Stimulated activated CD4-positive, alpha-beta T cell treated with anti-CD3 and anti-CD28 coated beads, Interleukin-4, amount 100 ng/mL, for 1 hour (primary cell): ENCODE measurements around the gene DTNBP1.

Source experiments
- DNase-seq: peaks from one replicate; pipeline ENCODE4 v3.0.0-alpha.2; 2020

DTNBP1 gene

DNA sequence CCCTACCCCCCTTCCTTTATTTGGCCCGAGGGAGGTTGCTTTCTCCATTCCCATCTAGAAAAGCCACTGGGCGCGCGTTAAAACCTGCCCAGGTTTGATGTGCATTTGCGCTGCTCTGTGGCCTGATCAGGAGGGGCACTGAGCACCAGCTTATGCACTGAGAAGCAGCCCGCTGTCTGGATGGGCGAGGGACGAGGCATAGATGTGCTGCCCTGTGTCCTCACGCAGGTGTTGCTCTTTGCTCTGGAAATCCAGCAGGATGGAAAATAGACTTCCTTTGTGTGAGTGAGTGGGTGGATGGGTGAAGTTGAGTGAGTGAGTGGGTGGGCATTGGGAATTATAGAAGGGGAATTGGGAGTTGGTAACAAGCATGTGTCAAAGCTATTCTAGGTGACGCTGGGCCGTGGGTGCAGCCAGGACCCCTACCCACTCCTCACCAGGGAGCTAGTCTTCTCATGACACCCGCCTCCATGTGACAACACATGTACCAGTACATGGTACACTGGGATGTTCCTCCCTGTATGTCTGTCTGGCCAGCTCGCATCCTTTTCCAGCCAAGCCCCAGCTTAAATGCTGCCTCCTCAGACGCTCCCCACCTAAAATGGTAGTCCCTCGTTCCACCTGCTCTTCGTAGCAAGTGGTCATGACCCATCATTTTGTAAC is 162.6 kb downstream of the DTNBP1 start:
- no peak for DNase-seq

DNA sequence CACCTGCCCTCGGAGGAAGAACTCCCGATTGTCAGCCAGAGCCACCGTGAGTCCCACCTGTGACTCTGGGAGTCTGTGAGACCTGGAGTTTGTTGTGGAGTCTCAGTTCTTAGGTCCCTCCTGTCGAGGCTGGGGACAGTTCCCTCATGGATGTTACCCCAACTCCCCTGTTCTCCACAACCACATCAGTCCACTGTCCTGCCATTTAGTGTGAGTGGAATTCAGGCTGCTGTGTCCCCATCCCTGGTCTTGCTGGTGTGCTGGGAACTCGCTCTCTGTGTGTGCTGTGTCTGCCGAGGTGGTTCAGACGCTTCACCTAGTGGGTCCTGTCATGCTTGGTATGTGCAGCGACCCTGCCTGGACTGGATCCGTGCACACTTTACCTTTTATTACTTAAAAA is 163.2 kb downstream of the DTNBP1 start:
- no peak for DNase-seq

DNA sequence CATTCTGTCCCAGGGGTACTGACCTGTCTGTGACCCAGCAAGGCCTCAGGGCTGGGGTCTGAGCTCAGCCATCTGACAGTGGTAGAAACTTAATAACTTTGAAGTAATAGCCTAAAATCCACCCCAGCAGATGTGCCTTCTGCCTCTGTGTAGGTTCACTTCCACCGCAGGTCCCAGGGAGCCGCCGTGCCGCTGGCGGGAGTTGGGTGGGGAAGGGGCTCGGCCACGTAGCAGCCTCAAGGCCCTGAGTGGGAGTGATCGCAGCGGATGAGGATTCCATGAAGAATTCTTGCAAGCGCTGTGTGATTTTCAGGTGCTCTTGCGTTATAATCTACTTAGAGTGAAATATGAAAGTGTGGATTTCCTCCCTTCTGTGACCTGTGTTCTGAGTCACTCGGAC is 163.7 kb downstream of the DTNBP1 start:
- no peak for DNase-seq

DNA sequence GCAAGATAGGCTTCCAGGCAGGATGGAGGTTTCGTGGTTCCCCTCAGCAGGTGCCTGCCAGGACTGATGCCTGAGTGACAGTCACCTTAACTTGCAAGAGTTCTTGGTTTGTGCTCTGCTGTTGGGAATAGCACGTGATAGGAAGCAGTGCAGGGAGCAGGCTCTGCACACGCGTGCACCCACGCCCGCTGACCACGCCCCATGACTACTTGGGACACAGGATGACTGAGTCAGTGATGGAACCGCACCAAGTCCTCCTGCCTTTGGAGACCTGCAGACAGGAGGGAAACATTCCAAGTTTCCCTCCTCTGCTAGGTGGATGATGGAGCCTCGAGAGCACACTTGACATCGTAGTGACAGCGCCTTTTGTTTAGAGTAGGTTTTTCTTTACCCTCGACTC is 164.2 kb downstream of the DTNBP1 start:
- DNase-seq = no peak

DNA sequence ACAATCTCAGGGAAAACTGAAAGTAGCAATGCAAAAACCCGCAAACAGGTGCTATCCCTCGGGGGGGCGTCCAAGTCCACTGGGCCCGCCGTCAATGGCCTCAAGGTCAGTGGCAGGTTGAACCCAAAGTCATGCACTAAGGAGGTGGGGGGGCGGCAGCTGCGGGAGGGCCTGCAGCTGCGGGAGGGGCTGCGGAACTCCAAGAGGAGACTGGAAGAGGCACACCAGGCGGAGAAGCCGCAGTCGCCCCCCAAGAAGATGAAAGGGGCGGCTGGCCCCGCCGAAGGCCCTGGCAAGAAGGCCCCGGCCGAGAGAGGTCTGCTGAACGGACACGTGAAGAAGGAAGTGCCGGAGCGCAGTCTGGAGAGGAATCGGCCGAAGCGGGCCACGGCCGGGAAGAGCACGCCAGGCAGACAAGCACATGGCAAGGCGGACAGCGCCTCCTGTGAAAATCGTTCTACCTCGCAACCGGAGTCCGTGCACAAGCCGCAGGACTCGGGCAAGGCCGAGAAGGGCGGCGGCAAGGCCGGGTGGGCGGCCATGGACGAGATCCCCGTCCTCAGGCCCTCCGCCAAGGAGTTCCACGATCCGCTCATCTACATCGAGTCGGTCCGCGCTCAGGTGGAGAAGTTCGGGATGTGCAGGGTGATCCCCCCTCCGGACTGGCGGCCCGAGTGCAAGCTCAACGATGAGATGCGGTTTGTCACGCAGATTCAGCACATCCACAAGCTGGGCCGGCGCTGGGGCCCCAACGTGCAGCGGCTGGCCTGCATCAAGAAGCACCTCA is 166.3 kb downstream of the DTNBP1 start:
- no peak for DNase-seq

DNA sequence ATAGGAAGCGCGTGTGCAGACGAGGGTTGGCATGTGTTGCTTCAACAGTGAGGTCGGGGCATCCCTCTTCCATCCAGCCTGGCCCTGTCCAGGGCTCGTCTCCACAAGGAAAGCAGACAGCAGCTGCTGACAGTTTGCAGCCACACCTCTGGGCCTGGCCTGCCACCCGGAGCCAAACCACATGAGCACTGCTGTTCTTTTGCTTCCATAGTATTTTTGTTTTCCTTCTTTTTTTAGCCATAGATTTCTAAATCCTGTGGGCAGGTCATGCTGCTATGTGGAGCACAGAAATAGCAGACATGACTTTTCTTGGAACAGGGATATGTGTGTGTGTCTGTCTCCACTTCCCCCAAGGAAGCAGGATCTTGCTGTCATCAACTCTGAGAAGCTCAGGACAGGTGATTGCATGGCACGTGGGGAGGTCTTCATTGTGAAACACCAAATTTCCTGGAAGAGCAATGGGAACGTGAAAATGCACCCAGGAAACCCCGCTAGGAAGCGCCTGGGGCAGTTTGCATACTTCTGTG is 167.4 kb downstream of the DTNBP1 start:
- DNase-seq = no peak

DNA sequence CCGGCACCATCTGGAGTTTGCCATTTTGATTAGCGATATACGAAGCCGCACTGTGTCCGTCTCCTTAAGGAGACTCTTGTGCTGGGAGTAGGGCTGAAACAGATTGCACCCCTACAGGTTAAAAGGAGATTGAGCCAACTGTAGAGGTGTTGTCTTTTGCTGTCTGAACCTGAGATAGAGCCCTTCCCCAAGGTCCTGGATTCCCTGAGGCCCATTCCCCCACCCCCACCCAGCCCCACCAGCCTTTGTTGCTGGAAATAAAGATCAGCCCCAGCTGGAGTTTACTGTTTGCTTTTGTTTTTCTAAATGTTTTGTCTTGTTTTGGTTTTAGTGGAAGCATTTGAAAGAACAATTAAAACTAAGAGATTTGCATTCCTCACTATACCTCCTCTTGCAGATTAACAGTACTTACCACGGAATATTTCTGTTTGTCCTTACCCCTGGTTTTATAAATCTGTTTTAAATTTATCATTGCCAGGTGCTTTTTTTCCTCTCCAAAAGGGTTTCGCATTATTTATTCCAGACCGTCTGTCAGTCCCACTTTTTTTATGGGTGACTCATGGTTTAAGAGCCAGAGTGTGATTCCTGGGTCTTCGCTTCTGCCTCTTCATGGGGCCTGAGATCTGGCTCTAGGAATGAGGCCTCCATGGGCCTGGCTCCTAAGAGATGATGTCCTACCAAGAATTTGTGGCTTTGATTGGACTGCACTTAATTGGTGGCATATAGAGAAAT is 169.2 kb downstream of the DTNBP1 start:
- DNase-seq = no peak

DNA sequence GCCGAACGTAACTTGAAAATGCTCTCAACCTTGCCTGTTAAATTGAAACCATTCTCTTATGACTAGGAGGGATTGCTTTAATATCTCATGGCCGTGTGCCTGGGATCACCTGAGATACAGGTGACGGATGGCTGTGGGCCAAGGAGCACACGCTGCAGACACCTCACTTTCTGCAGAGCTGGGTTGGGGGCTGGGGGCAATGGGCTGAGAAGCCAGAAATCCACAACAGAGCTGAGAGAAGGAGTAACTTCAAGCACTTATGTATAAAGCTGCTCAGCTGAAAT is 170.9 kb downstream of the DTNBP1 start:
- DNase-seq = no peak

DNA sequence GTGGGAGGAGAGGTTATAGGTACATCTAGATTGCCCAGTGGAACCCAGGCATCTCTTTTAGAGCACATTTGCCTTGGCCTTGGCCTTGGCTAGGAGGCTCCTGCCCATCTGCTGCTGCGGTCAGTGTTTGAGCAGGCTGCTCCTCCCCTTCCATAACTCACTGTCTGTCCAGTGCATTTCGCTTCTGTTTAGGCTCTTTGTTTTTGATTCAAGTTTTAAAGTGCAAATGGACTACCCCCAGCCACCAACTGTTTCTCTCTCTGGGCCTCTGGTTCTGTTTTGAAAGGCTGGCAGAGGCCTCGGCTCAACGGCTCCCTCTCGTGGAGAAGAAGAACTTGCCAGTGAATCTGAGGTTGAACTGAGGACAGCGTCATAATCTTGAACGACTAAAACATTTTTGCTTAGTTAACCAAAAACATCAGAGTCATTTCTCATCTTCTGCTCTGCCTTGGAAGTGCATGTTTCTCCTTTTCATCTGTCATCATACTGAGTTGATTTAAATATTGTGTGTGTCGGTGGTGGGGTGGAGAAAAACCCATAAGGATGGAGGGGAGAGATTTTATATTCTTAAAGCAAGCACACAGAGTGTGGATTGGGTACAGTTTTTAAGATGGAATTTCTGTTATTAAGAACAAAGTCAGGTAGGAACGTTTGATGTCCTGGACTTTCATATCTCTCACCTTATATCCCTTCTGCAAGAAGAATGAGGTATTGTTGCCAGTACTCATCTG is 171.4 kb downstream of the DTNBP1 start:
- peak; percentile 74 for DNase-seq

DNA sequence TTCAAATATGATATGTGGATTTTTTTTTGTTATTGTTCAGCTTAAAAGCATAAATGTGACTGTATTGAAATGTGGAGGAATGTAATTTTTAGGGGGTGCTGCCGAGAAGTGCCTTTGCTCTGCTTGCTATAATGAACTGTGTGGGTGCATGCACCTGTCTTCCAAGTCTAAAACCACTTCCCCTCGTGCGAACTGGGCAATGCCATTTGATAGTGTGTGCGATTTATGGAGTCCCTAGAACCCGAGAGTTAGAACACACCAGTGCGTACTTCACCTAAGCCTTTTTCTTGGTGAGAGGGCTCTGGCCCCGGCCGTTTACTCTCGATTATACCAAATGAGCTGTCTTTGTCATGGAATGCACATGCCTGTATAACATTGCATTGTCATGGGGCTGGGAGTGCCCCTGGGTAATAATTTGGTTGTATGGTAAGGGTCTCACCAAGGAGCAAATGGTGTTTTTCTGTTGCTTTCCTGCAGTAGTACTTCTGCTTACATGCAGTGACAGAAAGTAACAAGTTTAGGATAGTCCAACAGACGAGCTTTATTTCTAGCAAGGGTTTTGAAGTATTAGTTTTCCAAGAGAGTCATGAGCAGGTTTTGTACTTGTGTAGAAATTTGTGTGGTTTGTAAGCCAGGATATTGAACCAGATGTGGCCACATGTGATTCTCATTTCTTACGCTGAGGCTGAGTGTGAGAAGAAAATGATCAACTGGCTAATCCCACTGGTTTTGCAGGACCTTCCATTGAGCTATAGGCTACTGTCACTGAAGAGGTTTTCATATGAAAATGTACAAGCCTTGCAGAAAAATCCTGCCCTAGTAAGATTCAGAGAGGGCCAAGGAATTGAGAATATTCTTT is 172.4 kb downstream of the DTNBP1 start:
- DNase-seq = no peak

DNA sequence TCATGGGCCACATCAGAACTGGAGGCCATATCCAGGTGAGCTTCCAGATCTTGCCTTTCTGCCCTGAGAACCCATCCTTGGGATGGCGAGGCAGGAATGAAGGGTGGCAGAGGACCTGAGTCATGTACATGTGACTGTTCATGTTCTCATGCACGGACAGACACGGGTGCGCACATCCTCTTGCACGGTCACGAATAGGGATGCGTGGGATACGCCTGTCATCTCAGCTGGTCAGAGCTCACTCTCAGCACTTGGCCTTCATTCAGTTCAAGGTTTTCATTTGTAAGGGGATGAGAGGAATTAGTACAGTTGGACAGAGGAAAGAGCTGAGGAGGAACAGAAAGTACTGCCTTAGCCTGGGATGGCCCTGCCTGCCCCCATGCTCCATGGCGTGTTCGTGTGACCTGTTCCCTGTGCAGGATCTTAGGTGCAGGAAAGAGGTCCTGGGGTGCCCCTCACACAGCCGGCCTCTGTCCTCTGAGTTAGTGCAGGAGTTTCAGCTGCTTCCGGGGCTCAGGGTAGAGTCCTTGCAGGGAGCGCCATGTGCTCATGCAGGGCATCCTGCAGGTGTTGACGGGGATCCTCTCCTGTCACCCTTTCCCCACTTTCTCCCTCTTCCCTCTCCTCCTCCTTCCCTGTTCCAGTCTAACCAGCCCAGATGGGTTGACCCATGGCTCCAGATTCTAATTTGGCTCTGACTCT is 173.4 kb downstream of the DTNBP1 start:
- DNase-seq = no peak

DNA sequence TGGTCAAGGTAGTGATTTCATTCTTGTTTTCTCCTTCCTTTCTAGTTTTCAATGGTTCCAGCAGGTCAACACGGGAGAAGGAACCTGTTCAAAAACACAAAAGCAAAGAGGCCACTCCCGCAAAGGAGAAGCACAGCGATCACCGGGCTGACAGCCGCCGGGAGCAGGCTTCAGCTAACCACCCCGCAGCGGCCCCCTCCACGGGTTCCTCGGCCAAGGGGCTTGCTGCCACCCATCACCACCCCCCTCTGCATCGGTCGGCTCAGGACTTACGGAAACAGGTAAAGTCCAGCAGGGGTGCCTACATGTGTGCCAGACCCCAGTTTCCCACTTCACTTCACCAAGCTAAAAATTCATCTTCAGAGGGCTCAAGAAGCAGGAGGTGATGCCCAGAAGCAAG is 175.6 kb downstream of the DTNBP1 start:
- DNase-seq = no peak

DNA sequence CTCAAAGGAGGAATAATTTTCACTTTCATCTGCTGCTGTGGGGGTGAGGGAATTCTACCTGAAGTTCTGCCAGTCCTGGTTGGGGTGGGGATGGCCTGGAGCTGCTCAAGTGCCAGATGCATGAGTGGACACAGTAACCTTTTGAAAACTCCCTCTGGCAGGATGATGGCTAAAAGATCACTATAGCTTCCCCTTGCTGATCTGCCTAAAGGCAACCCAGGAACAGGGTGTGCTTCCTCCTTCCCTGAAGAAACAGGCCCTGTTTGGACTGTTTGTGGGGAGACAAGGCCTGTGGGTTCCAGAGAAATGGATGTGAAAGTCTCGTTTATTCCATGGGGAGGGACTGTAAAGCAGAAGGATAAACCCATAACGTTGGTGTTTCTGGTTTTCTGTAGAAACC is 176.9 kb downstream of the DTNBP1 start:
- DNase-seq = no peak

DNA sequence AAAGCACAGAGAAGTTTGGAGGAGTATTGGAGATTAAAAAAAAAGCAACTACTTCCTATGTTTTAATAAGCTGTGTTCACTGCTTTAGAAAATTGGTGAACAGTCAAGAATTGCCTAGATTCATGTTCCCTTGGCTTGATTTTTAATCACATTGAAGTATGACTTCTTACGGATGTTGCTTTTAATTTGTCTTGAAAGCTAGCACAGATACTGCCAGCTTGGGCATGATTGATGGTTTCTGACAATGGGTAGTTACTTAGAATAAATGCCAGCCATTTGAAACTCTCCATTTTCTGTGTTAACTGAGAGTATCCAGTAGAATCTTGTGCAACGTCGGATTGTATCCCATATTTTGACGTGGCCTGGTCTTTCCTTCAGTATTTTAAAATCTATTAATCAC is 178.0 kb downstream of the DTNBP1 start:
- no peak for DNase-seq

DNA sequence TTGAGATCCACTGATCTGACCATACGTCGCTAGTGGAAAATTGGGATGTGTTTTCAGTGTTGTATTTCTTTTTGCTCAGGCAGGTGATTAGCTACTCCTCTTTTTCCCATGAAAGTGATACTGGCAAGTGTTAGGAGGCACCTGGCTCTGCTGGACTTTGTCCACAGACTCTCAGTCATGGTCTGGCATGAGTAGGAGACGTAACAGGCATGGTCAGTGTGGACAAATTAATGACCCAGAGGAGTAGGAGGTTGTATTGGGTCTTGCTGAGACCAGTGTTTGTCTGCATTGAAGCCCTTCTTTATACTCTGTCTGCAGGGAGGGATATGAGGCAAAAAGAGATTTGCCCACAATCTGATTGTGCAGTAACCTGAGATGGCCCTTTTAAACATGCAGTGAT is 178.7 kb downstream of the DTNBP1 start:
- no peak for DNase-seq

DNA sequence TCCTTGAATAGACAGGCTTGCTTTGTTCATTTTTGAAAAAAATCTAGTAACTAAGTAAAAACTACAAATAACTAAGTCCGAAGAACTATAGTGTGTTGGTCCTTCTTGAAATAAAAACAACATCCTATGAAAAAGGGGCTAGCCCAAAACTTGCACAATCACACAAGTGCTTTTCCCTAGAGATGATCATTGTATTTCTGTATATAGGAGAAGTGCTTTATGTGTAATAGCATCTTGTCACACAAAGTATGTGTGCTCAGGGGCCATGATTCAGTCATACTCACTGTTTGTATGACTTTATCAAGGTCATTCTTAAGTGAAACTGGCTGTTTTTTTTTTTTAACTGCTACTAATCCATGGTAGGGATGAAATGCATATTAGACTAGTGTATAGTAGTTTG is 179.8 kb downstream of the DTNBP1 start:
- no peak for DNase-seq

DNA sequence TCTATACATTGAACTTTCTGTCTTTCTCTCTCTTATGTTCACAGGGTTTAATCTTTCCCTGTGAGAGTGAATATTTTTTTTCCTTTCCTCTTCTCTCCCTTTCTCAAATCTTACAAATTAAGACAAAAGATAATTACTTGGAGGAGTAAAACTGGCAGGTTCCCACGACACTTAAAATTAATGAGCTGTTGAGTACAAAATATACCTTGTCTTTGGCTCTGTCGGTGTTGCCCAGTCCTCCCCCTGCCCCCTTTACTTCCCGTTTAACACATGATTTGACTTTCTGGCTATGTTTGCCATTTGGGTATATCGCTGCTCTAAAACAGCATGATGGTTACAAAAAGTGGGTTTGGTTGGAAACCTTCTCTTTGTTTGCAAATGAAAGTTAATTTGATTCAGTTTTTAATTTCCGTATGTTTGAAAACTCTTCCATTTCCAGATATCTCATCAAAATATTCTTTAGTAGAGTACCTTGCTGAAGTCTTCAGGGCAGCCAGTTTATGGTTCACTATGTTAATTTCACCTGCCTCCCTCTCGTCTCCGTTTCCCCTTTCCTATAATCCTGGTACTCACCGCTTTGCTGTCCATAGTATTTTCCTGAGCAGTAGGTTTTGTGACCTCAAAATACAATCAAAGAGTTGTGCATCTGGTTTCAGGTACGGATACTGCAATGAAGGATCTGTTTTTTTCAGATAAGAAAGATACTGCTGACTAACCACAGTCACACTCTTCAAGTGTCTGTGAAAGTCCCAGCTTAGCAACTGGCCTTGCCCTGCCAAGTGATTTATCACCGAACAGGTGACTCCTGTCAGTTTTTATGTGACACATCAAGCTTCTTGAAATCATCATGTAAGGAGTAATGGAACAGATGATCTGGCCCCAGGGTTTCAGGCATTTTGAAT is 181.2 kb downstream of the DTNBP1 start:
- DNase-seq = no peak

DNA sequence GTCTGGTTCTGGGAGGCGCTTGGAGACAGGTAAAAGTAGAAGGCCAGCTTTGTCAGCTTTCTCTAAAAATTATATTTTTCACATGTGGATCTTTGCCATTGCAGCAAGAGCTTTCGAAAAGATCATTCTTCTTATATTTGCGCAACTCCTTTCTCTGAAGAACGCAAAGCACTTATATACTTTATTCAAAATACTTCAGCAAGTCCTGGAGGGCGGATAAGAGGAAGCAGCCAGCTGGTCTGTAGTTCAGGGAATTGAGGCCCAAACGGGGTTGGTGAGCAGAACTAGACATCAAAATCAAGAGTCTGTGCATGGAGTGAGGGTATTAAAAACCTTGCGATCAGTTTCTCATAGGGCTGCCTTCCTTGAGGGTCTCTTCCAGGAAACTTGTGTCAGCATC is 182.3 kb downstream of the DTNBP1 start:
- DNase-seq = no peak

DNA sequence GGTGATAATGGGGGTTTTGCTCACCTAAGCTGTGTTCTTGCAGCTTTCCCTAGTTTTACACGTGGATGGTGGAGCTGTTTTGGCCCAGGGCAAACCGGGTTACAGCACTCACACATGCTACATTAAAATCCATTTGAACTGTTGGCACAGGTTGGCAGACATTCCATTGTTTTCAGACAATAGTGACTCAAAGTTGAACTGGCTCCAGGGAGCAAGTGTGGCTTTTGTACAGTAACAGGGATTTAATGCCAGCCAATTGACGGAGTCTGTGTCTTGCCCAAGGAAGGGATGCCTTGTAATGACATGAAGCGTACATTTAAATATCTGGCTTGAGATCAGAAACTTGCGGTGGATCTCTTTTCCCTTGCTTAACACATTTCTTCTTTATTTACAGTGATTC is 183.1 kb downstream of the DTNBP1 start:
- DNase-seq = no peak

DNA sequence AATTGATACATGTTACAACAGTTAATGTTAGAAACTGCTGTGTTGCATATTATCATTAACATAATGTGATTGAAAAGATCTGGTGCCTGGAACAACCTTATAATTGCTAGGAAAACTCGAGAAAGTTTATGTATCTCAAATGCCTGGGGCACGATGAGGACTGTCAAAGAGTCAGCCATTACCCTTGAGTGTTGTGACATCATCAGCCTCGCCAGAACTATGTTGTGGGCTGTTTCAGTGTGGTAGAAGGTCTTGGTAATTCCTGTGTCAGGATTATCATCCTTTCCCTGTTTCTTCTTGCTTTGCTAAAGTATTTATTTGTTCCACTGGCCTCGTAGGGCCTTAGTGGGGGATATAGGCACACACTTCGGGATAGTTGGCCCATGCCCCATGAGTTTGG is 185.1 kb downstream of the DTNBP1 start:
- DNase-seq = no peak
